Middle frontal gyrus (tissue), 1 donor: ENCODE measurements around the gene SNX18.

ENCODE experiments used
- DNase-seq: peaks from one replicate; pipeline ENCODE4 v3.0.0-alpha.2; 2015; ENCODE audit warnings: low spot score; ENCODE audit errors: extremely low spot score

Gene SNX18

GRCh38 chr5:54577937-54578653 is 60.5 kb downstream of the SNX18 start:
- DNase-seq = no peak

GRCh38 chr5:54579591-54580295 is 62.2 kb downstream of the SNX18 start:
- no peak for DNase-seq

- no peak for DNase-seq
These were observed 63.6 kb downstream of the SNX18 start for GRCh38 chr5:54580997-54581811.

GRCh38 chr5:54581831-54582548 is 64.4 kb downstream of the SNX18 start:
- DNase-seq = no peak

GRCh38 chr5:54586336-54586735 is 68.8 kb downstream of the SNX18 start:
- no peak for DNase-seq

- no peak for DNase-seq
These were observed 72.2 kb downstream of the SNX18 start for GRCh38 chr5:54589786-54590185.

- no peak for DNase-seq
These were observed 73.3 kb downstream of the SNX18 start for GRCh38 chr5:54590824-54591223.

GRCh38 chr5:54593779-54594178 is 76.2 kb downstream of the SNX18 start:
- DNase-seq = no peak

- DNase-seq = no peak
These were observed 76.6 kb downstream of the SNX18 start for GRCh38 chr5:54594181-54594580.

- DNase-seq = no peak
These were observed 78.2 kb downstream of the SNX18 start for GRCh38 chr5:54595721-54596120.
